Stimulated activated CD4-positive, alpha-beta T cell treated with anti-CD3 and anti-CD28 coated beads, Interleukin-12 subunit alpha, Interleukin-12 subunit beta, amount 100 ng/mL, for 24 hours (primary cell): Measurements from ENCODE around the gene PTP4A2.

Source experiments
- DNase-seq, 2 experiments: peaks; one replicate each; pipeline ENCODE4 v3.0.0-alpha.2; 2020; ENCODE audit warnings: low read depth in 2 of 2

Gene PTP4A2

GRCh38 chr1:31938184-31938975 lies at the start of gene PTP4A2:
TSS of gene PTP4A2 (minus strand) at chr1:31938368. CDS start at chr1:31919065, 19,303 bp downstream.
- peak; percentile 70 to 90 for DNase-seq

GRCh38 chr1:31987135-31987619 lies 49.0 kb upstream of the PTP4A2 start:
- no peak for DNase-seq

GRCh38 chr1:31985430-31985829 lies 47.3 kb upstream of the PTP4A2 start:
- no peak for DNase-seq

GRCh38 chr1:31984419-31985347 lies 46.5 kb upstream of the PTP4A2 start:
- DNase-seq, result peak in 1 of 2 experiments; percentile 14

- no peak for DNase-seq
Measured at GRCh38 chr1:31981972-31982371, 43.8 kb upstream of the PTP4A2 start.

- DNase-seq, result no peak
Measured at GRCh38 chr1:31981456-31981839, 43.3 kb upstream of the PTP4A2 start.

- DNase-seq, result no peak
Measured at GRCh38 chr1:31980835-31981455, 42.8 kb upstream of the PTP4A2 start.

GRCh38 chr1:31978843-31979400 lies 40.8 kb upstream of the PTP4A2 start:
- no peak for DNase-seq

GRCh38 chr1:31977385-31978131 lies 39.4 kb upstream of the PTP4A2 start:
- DNase-seq, result no peak

- no peak for DNase-seq
Measured at GRCh38 chr1:31976401-31976800, 38.2 kb upstream of the PTP4A2 start.

- no peak for DNase-seq
Measured at GRCh38 chr1:31970873-31971272, 32.7 kb upstream of the PTP4A2 start.

- no peak for DNase-seq
Measured at GRCh38 chr1:31961536-31961935, 23.4 kb upstream of the PTP4A2 start.

GRCh38 chr1:31959521-31960340 lies 21.6 kb upstream of the PTP4A2 start:
- DNase-seq, result no peak

- peak in 1 of 2 experiments; percentile 56 for DNase-seq
Measured at GRCh38 chr1:31957701-31958674, 19.8 kb upstream of the PTP4A2 start.

GRCh38 chr1:31955917-31956736 lies 18.0 kb upstream of the PTP4A2 start:
- peak; percentile 67 to 78 for DNase-seq

GRCh38 chr1:31954607-31955283 lies 16.6 kb upstream of the PTP4A2 start:
- no peak for DNase-seq

- no peak for DNase-seq
Measured at GRCh38 chr1:31952825-31953220, 14.7 kb upstream of the PTP4A2 start.
